Retinal pigment epithelial cell (primary cell): ENCODE data around the gene CCDC117.
"Not testable (repeated sequence)": the region's sequence is repeated elsewhere in the genome, so short reads cannot be mapped to it uniquely, and the experiment has no call there.

Experiments
- DNase-seq: peaks from one replicate; pipeline ENCODE4 v3.0.0-alpha.2; 2010; ENCODE audit warnings: low read depth
- H3K4me3 ChIP-seq: 2 replicates; pipeline ENCODE4 v1.5.1; 2011; ENCODE audit warnings: mild to moderate bottlenecking, low read length, control low read depth, moderate library complexity
- TF ChIP-seq, protein P1 (sequence below): conservative IDR thresholded peaks from 2 replicates; pipeline ENCODE4 v1.5.1; 2011; ENCODE audit warnings: low read depth, low read length, control low read depth, inconsistent platforms

Gene CCDC117

DNA sequence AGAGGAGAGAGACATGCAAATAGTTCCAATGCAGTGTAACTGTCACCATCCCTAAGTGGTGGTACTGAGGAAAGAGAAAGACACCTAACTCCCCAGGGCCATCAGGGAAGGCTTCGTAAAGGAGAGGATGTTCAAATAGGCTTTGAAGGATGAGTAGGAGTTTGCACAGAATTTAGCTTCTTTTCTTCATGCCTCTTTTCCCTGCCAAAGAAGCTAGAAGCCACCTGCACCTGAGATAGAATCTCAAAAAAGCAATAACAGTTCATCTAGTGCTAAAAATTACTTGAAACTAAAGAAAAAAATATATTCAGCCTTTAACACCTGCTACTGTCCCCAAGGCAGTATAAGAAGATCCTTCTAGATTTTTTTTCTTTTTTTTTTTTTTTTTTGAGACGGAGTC lies 44.6 kb downstream of the CCDC117 start:
- H3K4me3 ChIP-seq: no peak overlapping the region
- no peak for DNase-seq
- TF ChIP-seq, protein P1, sequence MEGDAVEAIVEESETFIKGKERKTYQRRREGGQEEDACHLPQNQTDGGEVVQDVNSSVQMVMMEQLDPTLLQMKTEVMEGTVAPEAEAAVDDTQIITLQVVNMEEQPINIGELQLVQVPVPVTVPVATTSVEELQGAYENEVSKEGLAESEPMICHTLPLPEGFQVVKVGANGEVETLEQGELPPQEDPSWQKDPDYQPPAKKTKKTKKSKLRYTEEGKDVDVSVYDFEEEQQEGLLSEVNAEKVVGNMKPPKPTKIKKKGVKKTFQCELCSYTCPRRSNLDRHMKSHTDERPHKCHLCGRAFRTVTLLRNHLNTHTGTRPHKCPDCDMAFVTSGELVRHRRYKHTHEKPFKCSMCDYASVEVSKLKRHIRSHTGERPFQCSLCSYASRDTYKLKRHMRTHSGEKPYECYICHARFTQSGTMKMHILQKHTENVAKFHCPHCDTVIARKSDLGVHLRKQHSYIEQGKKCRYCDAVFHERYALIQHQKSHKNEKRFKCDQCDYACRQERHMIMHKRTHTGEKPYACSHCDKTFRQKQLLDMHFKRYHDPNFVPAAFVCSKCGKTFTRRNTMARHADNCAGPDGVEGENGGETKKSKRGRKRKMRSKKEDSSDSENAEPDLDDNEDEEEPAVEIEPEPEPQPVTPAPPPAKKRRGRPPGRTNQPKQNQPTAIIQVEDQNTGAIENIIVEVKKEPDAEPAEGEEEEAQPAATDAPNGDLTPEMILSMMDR: no peak

DNA sequence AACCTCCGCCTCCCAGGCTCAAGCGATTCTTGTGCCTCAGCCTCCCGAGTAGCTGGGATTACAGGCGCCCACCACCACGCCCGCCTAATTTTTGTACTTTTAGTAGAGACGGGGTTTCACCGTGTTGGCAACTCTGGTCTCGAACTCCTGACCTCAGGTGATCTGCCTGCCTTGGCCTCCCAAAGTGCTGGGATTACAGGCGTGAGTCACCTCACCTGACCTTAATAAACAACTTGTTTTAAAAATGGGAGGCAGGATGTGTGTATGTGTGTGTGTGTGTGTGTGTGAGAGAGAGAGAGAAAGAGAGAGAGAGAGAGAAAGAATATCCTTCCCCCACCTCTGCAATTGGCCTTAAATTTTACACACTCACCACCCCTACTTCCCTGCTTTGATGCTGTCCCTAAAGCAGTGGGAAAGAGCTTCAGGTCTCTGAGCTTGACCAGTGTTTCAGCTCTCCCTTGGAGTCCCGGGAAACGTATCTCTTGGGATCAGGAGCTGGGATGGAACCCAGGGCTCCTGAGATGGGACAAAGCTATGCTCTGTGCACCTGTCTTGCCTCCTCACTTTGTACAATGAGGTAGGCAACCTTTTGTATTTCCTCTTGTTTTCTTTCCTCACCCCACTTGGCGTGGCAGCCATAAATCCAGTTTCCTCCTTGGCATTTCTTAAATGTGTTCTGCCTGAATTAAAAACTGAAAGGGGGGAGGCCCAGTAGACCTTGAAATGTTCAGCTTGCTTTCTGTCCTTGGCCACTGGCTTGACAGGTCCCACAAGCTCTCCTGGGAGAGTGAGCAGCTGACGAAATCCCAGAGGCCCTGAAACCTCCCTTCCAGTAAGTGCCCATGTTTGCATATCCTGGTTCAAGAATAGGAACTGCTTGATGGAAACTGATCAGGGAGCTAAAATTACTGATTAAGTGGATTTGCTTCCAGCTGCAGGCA lies 45.7 kb downstream of the CCDC117 start:
- H3K4me3 ChIP-seq: no peak overlapping the region
- DNase-seq: no peak
- TF ChIP-seq, protein P1: no peak

DNA sequence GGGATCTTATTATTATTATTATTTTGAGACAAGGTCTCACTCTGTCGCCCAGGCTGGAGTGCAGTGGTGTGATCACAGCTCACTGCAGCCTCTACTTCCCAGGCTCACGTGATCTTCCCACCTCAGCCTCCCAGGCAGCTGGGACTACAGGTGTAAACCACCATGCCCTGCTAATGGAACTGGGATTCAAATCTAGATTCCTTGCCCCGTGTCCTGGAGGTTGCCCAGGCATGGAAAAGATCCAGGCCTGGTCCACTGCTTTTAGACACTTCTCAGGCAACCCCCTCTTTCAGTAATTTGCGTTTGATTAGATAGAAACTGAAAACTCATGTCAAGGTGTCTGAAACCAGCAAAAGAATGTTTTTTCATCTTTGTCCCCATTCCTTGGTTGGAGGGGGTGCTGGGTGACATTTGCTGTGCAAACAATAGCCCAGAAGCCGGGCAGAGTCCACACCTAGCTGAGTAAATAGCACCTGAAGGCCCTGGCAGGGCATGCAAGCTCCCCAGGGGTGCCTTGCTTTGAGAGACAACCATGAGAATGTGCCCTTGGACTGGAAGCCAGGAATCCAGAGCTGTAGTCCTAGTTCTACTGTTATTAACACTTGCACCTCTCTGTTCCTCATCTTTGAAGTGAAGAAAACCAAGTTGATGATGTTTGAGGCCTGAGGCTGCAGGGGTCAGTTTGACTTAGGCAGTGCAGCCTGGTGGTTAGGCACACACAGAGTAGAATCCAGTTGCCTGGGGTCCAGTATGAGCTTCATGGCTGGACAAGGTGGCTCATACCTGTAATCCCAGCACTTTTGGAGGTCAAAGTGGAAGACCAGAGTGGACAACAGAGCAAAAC lies 47.0 kb downstream of the CCDC117 start:
- TF ChIP-seq, protein P1: no peak
- DNase-seq: no peak
- H3K4me3 ChIP-seq: no peak overlapping the region

- DNase-seq: no peak
- TF ChIP-seq, protein P1: no peak
- H3K4me3 ChIP-seq: no peak overlapping the region
Measured at GRCh38 chr22:28820885-28821284, 48.4 kb downstream of the CCDC117 start.

- no peak for DNase-seq
- H3K4me3 ChIP-seq: no peak overlapping the region
- TF ChIP-seq, protein P1: no peak
Measured at GRCh38 chr22:28821452-28821851, 49.0 kb downstream of the CCDC117 start.

DNA sequence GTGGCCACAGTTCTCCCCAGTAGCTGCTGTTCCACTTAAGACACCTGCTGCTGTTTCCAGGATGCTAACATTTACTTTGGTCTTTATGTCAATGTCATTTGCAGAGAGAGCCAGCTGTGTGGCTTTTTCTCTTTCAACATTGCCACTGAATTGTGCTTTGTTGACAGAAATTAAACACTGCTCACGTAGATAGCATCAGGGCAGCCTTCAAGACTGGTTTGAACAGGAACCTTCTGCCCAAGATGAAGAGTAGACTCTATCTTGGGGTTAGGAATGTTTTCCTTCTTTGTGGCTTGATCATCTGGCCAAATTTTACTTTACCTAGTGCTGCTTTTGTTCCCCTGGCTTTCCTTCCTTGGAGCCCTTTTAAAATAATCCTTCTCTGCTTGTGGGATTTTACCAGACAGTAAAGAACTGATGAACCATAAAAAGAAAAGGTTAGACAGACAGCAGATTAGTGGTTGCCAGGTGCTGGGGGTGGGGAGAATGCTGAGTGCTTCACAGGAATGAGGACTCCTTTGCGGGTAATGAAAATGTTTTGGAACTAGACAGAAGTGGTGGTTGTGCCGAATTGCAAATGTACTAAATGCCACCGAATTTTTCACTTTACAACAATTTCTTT lies 50.5 kb downstream of the CCDC117 start:
- TF ChIP-seq, protein P1: no peak
- no peak for DNase-seq
- no peak overlapping the region for H3K4me3 ChIP-seq

GRCh38 chr22:28824455-28824854 lies 52.0 kb downstream of the CCDC117 start:
- DNase-seq: not testable (repeated sequence)

DNA sequence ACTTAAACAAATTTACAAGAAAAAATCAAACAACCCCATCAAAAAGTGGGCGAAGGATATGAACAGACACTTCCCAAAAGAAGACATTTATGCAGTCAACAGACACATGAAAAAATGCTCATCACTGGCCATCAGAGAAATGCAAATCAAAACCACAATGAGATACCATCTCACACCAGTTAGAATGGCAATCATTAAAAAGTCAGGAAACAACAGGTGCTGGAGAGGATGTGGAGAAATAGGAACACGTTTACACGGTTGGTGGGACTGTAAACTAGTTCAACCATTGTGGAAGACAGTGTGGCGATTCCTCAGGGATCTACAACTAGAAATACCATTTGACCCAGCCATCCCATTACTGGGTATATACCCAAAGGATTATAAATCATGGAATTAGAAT lies 53.9 kb downstream of the CCDC117 start:
- DNase-seq, H3K4me3 ChIP-seq: not testable (repeated sequence)

More at GRCh38 chr22:28824455-28824854, 52.0 kb downstream of the CCDC117 start:
- H3K4me3 ChIP-seq: not testable (repeated sequence)
